ENCODE results near the gene LRMDA.

DNA sequence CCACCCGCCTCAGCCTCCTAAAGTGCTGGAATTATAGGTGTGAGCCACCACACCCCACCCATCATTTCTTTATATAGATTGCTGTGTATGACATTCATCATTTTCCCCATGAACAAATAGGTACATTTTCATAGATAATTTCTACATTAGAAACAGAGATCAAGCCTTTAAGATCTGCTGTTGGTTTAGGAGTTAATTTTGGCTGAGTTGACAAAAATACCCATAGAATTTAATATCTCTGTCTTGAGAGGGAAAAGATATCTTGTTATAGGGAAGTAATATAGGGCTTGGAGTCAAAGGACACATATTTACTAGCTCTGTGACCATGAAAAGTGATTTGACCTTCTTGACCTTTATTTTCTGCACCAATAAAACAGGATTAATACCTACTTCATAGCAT lies 51.8 kb downstream of the LRMDA start:
- TF ChIP-seq, protein P1, sequence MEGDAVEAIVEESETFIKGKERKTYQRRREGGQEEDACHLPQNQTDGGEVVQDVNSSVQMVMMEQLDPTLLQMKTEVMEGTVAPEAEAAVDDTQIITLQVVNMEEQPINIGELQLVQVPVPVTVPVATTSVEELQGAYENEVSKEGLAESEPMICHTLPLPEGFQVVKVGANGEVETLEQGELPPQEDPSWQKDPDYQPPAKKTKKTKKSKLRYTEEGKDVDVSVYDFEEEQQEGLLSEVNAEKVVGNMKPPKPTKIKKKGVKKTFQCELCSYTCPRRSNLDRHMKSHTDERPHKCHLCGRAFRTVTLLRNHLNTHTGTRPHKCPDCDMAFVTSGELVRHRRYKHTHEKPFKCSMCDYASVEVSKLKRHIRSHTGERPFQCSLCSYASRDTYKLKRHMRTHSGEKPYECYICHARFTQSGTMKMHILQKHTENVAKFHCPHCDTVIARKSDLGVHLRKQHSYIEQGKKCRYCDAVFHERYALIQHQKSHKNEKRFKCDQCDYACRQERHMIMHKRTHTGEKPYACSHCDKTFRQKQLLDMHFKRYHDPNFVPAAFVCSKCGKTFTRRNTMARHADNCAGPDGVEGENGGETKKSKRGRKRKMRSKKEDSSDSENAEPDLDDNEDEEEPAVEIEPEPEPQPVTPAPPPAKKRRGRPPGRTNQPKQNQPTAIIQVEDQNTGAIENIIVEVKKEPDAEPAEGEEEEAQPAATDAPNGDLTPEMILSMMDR (IDR thresholded peaks at IDR 0.05), result no peak
- TF ChIP-seq POLR2A (IDR thresholded peaks at IDR 0.05) (no peak), EP300 (IDR thresholded peaks at IDR 0.05) (no peak)

Measured in sigmoid colon (tissue), 4 donors.